Natural killer cell (primary cell): ENCODE measurements around the gene PLAGL1. TPM values are rescaled to one million over a fixed set of nuclear protein-coding genes. Genes with fewer than 3 reads are reported as not detected.
"Not testable (repeated sequence)": the region's sequence is repeated elsewhere in the genome, so short reads cannot be mapped to it uniquely, and the experiment has no call there.

Experiments used
- ATAC-seq, 3 donors: fragments of 150-1000 bp in 2 of 3; fragments of 200-7000 bp in 1 of 3; cut with Tn5 transposase; 1 replicate in 1 of 3; 2 replicates in 2 of 3; pipeline ENCODE4 v1.10.0; 2021; ENCODE audit warnings: mild to moderate bottlenecking in 2 of 3, moderate library complexity in 2 of 3
- DNase-seq, 2 donors: peaks; one replicate each; pipeline versions ENCODE4 v3.0.0 to v3.0.0-alpha.2; 2013 to 2021; ENCODE audit warnings: mixed read lengths in 1 of 2
- H3K27ac ChIP-seq: one replicate; pipeline ENCODE4 v1.5.1; 2013; ENCODE audit warnings: mild to moderate bottlenecking, low read length
- H3K27me3 ChIP-seq: one replicate; pipeline ENCODE4 v1.6.1; 2013; ENCODE audit warnings: low read length; ENCODE audit not compliant: control insufficient read depth, insufficient read depth
- H3K36me3 ChIP-seq: one replicate; pipeline ENCODE4 v1.6.1; 2013; ENCODE audit warnings: low read length; ENCODE audit not compliant: control insufficient read depth, insufficient read depth
- H3K4me1 ChIP-seq: one replicate; pipeline ENCODE4 v1.6.1; 2013; ENCODE audit warnings: low read length; ENCODE audit not compliant: control insufficient read depth, insufficient read depth
- H3K4me3 ChIP-seq: one replicate; pipeline ENCODE4 v1.5.1; 2013; ENCODE audit warnings: low read length
- H3K9me3 ChIP-seq: one replicate; pipeline ENCODE4 v1.6.1; 2013; ENCODE audit warnings: low read length; ENCODE audit not compliant: control insufficient read depth, insufficient read depth
- H3K27ac Mint-ChIP-seq, 2 donors: one replicate each; pipeline ENCODE4 v1.8.0; 2022; ENCODE audit warnings: mild to moderate bottlenecking in 2 of 2, mixed read lengths in 2 of 2, moderate library complexity in 1 of 2
- H3K27me3 Mint-ChIP-seq, 2 donors: one replicate each; pipeline ENCODE4 v1.8.0; 2022; ENCODE audit warnings: low read depth in 2 of 2, mixed read lengths in 2 of 2
- H3K36me3 Mint-ChIP-seq: one replicate; pipeline ENCODE4 v1.8.0; 2022; ENCODE audit warnings: mixed read lengths
- H3K4me1 Mint-ChIP-seq, 2 donors: one replicate each; pipeline ENCODE4 v1.8.0; 2022; ENCODE audit warnings: mixed read lengths in 2 of 2
- H3K4me3 Mint-ChIP-seq: one replicate; pipeline ENCODE4 v1.8.0; 2022; ENCODE audit warnings: mild to moderate bottlenecking, moderate library complexity, mixed read lengths
- H3K9me3 Mint-ChIP-seq, 2 donors: one replicate each; pipeline ENCODE4 v1.8.0; 2022; ENCODE audit warnings: mixed read lengths in 2 of 2
- WGBS: methylation state at CpG from one replicate; pipeline ENCODE4 v1.1.7; 2013; ENCODE audit warnings: missing lambda C conversion rate; ENCODE audit not compliant: insufficient coverage; 5-methylcytosine and 5-hydroxymethylcytosine counted together
- intact Hi-C: fragments of 100-400 bp; cut with micrococcal nuclease; formaldehyde crosslinking; loops from one replicate; pipeline ENCODE4 v1.14.2; 2022
- total RNA-seq, 4 donors: library from RNA; stranded (reverse); fragments of 120-200 nt in 1 of 4; gene quantifications; one replicate each; pipeline versions ENCODE4 v1.2.3 to v1.2.4, GENCODE V29; 2013 to 2022
- TF ChIP-seq, protein P1 (sequence below): fragments of 200-600 bp; IDR thresholded peaks from one replicate; pipeline ENCODE4 v1.8.0; 2022; ENCODE audit warnings: antibody characterized with exemption

Gene PLAGL1
- total RNA-seq, 3 donors from 2014 or later (not counting 1 experiment from before 2014, with no cell fraction given) = 4.9 to 12.2 (median 6.8) TPM

DNA sequence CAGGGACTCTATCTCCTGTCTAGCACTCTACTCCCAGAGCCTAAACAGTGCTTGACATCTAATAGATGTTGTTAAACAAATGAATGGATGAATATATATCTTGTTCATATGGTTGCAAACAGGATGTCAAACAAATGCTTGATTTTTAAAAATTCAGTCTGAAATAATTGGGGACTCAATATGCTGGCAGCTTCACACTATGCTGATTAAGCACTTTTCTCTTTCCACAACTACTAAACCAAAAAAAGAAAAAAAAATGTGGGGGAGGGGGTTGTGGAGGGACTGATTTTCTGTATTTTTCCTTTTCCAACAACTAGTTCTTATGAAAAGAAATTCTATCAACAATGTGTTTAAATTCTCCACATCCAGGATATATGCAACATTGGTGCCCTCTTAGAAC, 44.4 kb upstream of the PLAGL1 start:
- no peaks in the 10 kb centered on the region for H3K9me3 ChIP-seq
- Mint-ChIP-seq H3K4me1 (peaks cover 29 to 31% of the 10 kb centered on the region in 2 donors), H3K4me3 (no peak overlapping the region), H3K27me3 (no peaks in the 10 kb centered on the region), H3K9me3 (no peaks in the 10 kb centered on the region), H3K27ac (no peak overlapping the region), H3K36me3 (no peaks in the 10 kb centered on the region)
- intact Hi-C loops = no loop called here
- H3K27me3 ChIP-seq = no peaks in the 10 kb centered on the region
- ATAC-seq = no peak
- no peak for DNase-seq
- H3K27ac ChIP-seq = no peak overlapping the region
- no peaks in the 10 kb centered on the region for H3K36me3 ChIP-seq
- H3K4me3 ChIP-seq = no peak overlapping the region
- H3K4me1 ChIP-seq = peaks cover 12% of the 10 kb centered on the region
- TF ChIP-seq, protein P1, sequence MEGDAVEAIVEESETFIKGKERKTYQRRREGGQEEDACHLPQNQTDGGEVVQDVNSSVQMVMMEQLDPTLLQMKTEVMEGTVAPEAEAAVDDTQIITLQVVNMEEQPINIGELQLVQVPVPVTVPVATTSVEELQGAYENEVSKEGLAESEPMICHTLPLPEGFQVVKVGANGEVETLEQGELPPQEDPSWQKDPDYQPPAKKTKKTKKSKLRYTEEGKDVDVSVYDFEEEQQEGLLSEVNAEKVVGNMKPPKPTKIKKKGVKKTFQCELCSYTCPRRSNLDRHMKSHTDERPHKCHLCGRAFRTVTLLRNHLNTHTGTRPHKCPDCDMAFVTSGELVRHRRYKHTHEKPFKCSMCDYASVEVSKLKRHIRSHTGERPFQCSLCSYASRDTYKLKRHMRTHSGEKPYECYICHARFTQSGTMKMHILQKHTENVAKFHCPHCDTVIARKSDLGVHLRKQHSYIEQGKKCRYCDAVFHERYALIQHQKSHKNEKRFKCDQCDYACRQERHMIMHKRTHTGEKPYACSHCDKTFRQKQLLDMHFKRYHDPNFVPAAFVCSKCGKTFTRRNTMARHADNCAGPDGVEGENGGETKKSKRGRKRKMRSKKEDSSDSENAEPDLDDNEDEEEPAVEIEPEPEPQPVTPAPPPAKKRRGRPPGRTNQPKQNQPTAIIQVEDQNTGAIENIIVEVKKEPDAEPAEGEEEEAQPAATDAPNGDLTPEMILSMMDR = no peak

DNA sequence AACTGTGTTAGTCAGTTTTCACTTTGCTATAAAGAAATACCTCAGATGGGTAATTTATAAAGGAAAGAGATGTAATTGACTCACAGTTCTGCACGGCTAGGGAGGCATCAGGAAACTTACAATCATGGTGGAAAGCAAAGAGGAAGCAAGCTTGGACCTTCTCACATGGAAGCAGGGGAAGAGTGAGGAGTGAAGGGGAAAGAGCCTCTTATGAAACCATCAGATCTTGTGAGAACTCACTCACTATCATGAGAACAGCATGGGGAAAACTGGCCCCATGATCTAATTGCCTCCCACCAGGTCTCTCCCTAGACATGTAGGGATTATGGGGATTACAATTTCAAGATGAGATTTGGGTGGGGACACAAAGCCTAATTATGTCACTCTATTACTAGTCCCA, 41.3 kb upstream of the PLAGL1 start:
- intact Hi-C loops = no loop called here
- Histone ChIP-seq H3K27me3 (no peaks in the 10 kb centered on the region), H3K4me1 (peaks cover 2% of the 10 kb centered on the region), H3K4me3 (no peak overlapping the region), H3K36me3 (no peaks in the 10 kb centered on the region), H3K9me3 (peaks cover 3% of the 10 kb centered on the region), H3K27ac (no peak overlapping the region)
- Mint-ChIP-seq H3K4me1 (peaks cover 8 to 10% of the 10 kb centered on the region in 2 donors), H3K27me3 (no peaks in the 10 kb centered on the region), H3K9me3 (no peaks in the 10 kb centered on the region), H3K4me3 (no peak overlapping the region), H3K36me3 (no peaks in the 10 kb centered on the region), H3K27ac (no peak overlapping the region)
- WGBS = 100% methylated on average over 1 of the region's 1 CpG
- TF ChIP-seq, protein P1 = no peak
- no peak for ATAC-seq
- DNase-seq = no peak

DNA sequence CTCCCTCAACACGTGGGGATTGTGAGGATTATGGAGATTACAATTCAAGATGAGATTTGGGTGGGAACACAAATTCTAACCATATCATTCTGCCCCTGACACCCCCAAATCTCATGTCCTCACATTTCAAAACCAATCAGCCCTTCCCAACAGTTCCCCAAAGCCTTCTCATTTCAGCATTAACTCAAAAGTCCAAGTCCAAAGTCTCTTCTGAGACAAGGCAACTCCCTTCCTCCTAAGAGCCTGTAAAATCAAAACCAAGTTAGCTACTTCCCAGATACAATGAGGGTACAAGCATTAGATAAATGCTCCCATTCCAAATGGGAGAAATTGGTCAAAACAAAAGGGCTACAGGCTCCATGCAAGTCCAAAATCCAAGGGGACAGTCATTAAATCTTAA, 39.6 kb upstream of the PLAGL1 start:
- Histone ChIP-seq H3K4me3 (no peak overlapping the region), H3K27me3 (no peaks in the 10 kb centered on the region), H3K4me1 (no peaks in the 10 kb centered on the region), H3K36me3 (no peaks in the 10 kb centered on the region), H3K27ac (no peak overlapping the region), H3K9me3 (peaks cover 3% of the 10 kb centered on the region)
- Mint-ChIP-seq H3K9me3 (no peaks in the 10 kb centered on the region), H3K27me3 (no peaks in the 10 kb centered on the region), H3K4me3 (no peak overlapping the region), H3K4me1 (no peaks in the 10 kb centered on the region), H3K27ac (no peak overlapping the region), H3K36me3 (no peaks in the 10 kb centered on the region)
- WGBS = no CpG with 5 or more reads among the region's 1 CpG
- ATAC-seq = no peak
- intact Hi-C loops = no loop called here
- TF ChIP-seq, protein P1 = no peak
- no peak for DNase-seq

DNA sequence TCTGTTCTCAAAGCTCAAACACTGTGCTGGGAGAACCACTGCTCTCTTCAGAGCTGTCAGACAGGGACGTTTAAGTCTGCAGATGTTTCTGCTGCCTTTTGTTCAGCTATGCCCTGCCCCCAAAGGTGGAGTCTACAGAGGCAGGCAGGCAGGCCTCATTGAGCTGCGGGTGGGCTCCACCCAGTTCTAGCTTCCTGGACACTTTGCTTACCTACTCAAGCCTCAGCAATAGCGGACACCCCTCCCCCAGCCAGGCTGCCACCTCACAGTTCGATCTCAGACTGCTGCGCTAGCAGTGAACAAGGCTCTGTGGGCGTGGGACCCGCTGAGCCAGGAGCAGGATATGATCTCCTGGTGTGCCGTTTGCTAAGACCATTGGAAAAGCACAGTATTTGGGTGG, 38.6 kb upstream of the PLAGL1 start:
- intact Hi-C loops, H3K36me3 Mint-ChIP-seq, H3K27ac Mint-ChIP-seq, DNase-seq, H3K4me1 ChIP-seq, H3K27me3 Mint-ChIP-seq, H3K9me3 ChIP-seq, ATAC-seq, H3K36me3 ChIP-seq, H3K4me3 ChIP-seq, H3K9me3 Mint-ChIP-seq, H3K4me3 Mint-ChIP-seq, H3K4me1 Mint-ChIP-seq, H3K27ac ChIP-seq, H3K27me3 ChIP-seq: not testable (repeated sequence)
- WGBS = 95% methylated on average over 8 of the region's 8 CpGs

DNA sequence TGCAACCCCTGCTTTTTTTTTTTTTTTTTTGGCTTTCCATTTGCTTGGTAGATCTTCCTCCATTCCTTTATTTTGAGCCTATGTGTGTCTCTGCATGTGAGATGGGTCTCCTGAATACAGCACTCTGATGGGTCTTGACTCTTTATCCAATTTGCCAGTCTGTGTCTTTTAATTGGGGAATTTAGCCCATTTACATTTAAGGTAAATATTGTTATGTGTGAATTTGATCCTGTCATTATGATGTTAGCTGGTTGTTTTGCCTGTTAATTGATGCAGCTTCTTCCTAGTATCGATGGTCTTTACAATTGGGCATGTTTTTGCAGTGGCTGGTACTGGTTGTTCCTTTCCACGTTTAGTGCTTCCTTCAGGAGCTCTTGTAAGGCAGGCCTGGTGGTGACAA, 36.9 kb upstream of the PLAGL1 start:
- H3K4me3 ChIP-seq, intact Hi-C loops, H3K36me3 Mint-ChIP-seq, H3K4me1 Mint-ChIP-seq, H3K9me3 ChIP-seq, H3K27me3 Mint-ChIP-seq, H3K4me1 ChIP-seq, H3K27me3 ChIP-seq, ATAC-seq, H3K27ac ChIP-seq, H3K27ac Mint-ChIP-seq, H3K4me3 Mint-ChIP-seq, H3K9me3 Mint-ChIP-seq, H3K36me3 ChIP-seq, DNase-seq: not testable (repeated sequence)
- WGBS = 100% methylated on average over 2 of the region's 2 CpGs
